H1 (cell line): Measurements from ENCODE around the gene SLC35E4. TPM values are rescaled to one million over a fixed set of nuclear protein-coding genes. Genes with fewer than 3 reads are reported as not detected.

ENCODE experiments used
- CTCF ChIA-PET: fragments of 300-600 bp; sonication (Branson Sonifier 250); formaldehyde crosslinking; loops from one replicate; lab custom pipeline; 2021; ENCODE audit not compliant: partially characterized antibody; lab: Charles Lee
- POLR2A ChIA-PET: fragments of 300-600 bp; sonication (Branson Sonifier 250); formaldehyde crosslinking; loops from one replicate; lab custom pipeline; 2021; ENCODE audit warnings: inconsistent platforms; ENCODE audit not compliant: partially characterized antibody; lab: Charles Lee
- DNase-seq, 2 experiments: peaks; one replicate each; pipeline versions ENCODE4 v3.0.0 to v3.0.0-alpha.2; 2010 to 2022; ENCODE audit warnings: low spot score in 2 of 2, low read depth in 1 of 2, mixed read lengths in 1 of 2
- FAIRE-seq: peaks from 2 replicates; lab custom pipeline; 2011; peaks lifted over from hg19 to GRCh38; lab: Jason Lieb, UNC
- H2AFZ ChIP-seq: 2 replicates; pipeline ENCODE4 v1.8.1; 2012; ENCODE audit warnings: low read length, inconsistent platforms
- H2AK5ac ChIP-seq: 2 replicates; pipeline ENCODE4 v1.6.1; 2013; ENCODE audit warnings: low read depth, low read length
- H2BK120ac ChIP-seq: replicated peaks from 2 replicates; pipeline ENCODE3; 2013; ENCODE audit warnings: low read depth, low read length, inconsistent platforms
- H2BK12ac ChIP-seq: 2 replicates; pipeline ENCODE4 v1.6.1; 2013; ENCODE audit warnings: low read depth, low read length
- H2BK15ac ChIP-seq: 2 replicates; pipeline ENCODE4 v1.6.1; 2013; ENCODE audit warnings: low read length
- H2BK20ac ChIP-seq: 2 replicates; pipeline ENCODE4 v1.6.1; 2013; ENCODE audit warnings: low read length
- H2BK5ac ChIP-seq: 2 replicates; pipeline ENCODE4 v1.6.1; 2013; ENCODE audit warnings: low read depth, low read length
- H3K14ac ChIP-seq: 2 replicates; pipeline ENCODE4 v1.6.1; 2013; ENCODE audit warnings: inconsistent platforms; ENCODE audit not compliant: insufficient read length
- H3K18ac ChIP-seq: 2 replicates; pipeline ENCODE4 v1.6.1; 2013; ENCODE audit warnings: low read length; ENCODE audit errors: extremely low read depth
- H3K23ac ChIP-seq: 2 replicates; pipeline ENCODE4 v1.6.1; 2013; ENCODE audit warnings: inconsistent platforms; ENCODE audit not compliant: insufficient read length
- H3K23me2 ChIP-seq: 2 replicates; pipeline ENCODE4 v1.6.1; 2013; ENCODE audit warnings: low read depth, low read length
- H3K27ac ChIP-seq: 2 replicates; pipeline ENCODE4 v1.6.1; 2011; ENCODE audit warnings: low read depth, low read length, inconsistent platforms
- H3K27me3 ChIP-seq, 4 experiments: replicated peaks in 1 of 4; 1 replicate in 1 of 4; 2 replicates in 3 of 4; pipeline versions ENCODE4 v1.6.1 to v1.8.1; 2011 to 2013; ENCODE audit warnings: low read length in 3 of 4, mild to moderate bottlenecking in 3 of 4, inconsistent platforms in 2 of 4, mixed read lengths in 2 of 4, moderate library complexity in 1 of 4; ENCODE audit not compliant: control insufficient read depth in 3 of 4, insufficient read depth in 3 of 4; ENCODE audit errors: extremely low read depth in 1 of 4
- H3K36me3 ChIP-seq, 4 experiments: 2 replicates each; pipeline versions ENCODE4 v1.6.1 to v1.8.1; 2011 to 2013; ENCODE audit warnings: mild to moderate bottlenecking in 4 of 4, low read length in 3 of 4, moderate library complexity in 2 of 4, control low read depth in 1 of 4, inconsistent platforms in 1 of 4; ENCODE audit not compliant: insufficient read depth in 4 of 4, control insufficient read depth in 2 of 4
- H3K4ac ChIP-seq: replicated peaks from 2 replicates; pipeline ENCODE3; 2013; ENCODE audit warnings: low read length, low read depth, mixed read lengths, inconsistent platforms; ENCODE audit not compliant: insufficient read length
- H3K4me1 ChIP-seq, 4 experiments: replicated peaks in 1 of 4; 1 replicate in 1 of 4; 2 replicates in 3 of 4; pipeline versions ENCODE4 v1.6.1 to v1.8.1; 2011 to 2013; ENCODE audit warnings: low read length in 3 of 4, inconsistent platforms in 2 of 4, mixed read lengths in 1 of 4; ENCODE audit not compliant: insufficient read depth in 4 of 4, control insufficient read depth in 3 of 4
- H3K4me2 ChIP-seq, 2 experiments: 2 replicates each; pipeline versions ENCODE4 v1.6.1 to v1.8.1; 2011 to 2013; ENCODE audit warnings: low read depth in 2 of 2, low read length in 2 of 2, control low read depth in 1 of 2, inconsistent platforms in 1 of 2, mild to moderate bottlenecking in 1 of 2; ENCODE audit not compliant: insufficient read depth in 1 of 2
- H3K4me3 ChIP-seq, 4 experiments: fragments of 200-600, 300-600 bp in 1 of 4; sonication (generic), shearing (Covaris generic), sonication (Bioruptor Twin) in 1 of 4; 2 replicates each; pipeline versions ENCODE4 v1.5.1 to v1.8.1; 2011 to 2016; ENCODE audit warnings: low read length in 4 of 4, low read depth in 3 of 4, control low read depth in 2 of 4, inconsistent platforms in 2 of 4, mild to moderate bottlenecking in 2 of 4, mixed read lengths in 1 of 4, moderate library complexity in 1 of 4; ENCODE audit not compliant: insufficient read depth in 2 of 4; ENCODE audit errors: extremely low read depth in 1 of 4
- H3K56ac ChIP-seq: replicated peaks from 2 replicates; pipeline ENCODE3; 2013; ENCODE audit warnings: low read depth, mild to moderate bottlenecking, mixed read lengths, low read length, inconsistent platforms; ENCODE audit not compliant: insufficient read length
- H3K79me1 ChIP-seq: 2 replicates; pipeline ENCODE4 v1.6.1; 2013; ENCODE audit warnings: low read depth, low read length, control low read depth
- H3K79me2 ChIP-seq, 2 experiments: 2 replicates each; pipeline versions ENCODE4 v1.6.1 to v1.8.1; 2012 to 2013; ENCODE audit warnings: low read length in 2 of 2, mild to moderate bottlenecking in 2 of 2, inconsistent platforms in 1 of 2; ENCODE audit not compliant: insufficient read depth in 2 of 2, control insufficient read depth in 1 of 2
- H3K9ac ChIP-seq, 4 experiments: replicated peaks in 1 of 4; 1 replicate in 1 of 4; 2 replicates in 3 of 4; pipeline versions ENCODE4 v1.6.1 to v1.8.1; 2011 to 2013; ENCODE audit warnings: low read depth in 3 of 4, low read length in 3 of 4, control low read depth in 2 of 4, mild to moderate bottlenecking in 2 of 4, moderate library complexity in 2 of 4, inconsistent platforms in 1 of 4; ENCODE audit errors: extremely low read depth in 1 of 4
- H3K9me3 ChIP-seq, 2 experiments: 2 replicates each; pipeline versions ENCODE4 v1.6.1 to v1.8.1; 2012 to 2013; ENCODE audit warnings: mild to moderate bottlenecking in 2 of 2, moderate library complexity in 2 of 2, control low read depth in 1 of 2, inconsistent platforms in 1 of 2, low read depth in 1 of 2, low read length in 1 of 2, mixed read lengths in 1 of 2; ENCODE audit not compliant: insufficient read depth in 2 of 2
- H4K20me1 ChIP-seq, 2 experiments: replicated peaks in 1 of 2; 2 replicates each; pipeline versions ENCODE3 to v1.8.1; 2011 to 2013; ENCODE audit warnings: inconsistent platforms in 2 of 2, low read length in 2 of 2, mild to moderate bottlenecking in 1 of 2; ENCODE audit not compliant: insufficient read depth in 2 of 2, control insufficient read depth in 1 of 2
- H4K5ac ChIP-seq: 2 replicates; pipeline ENCODE4 v1.6.1; 2013; ENCODE audit warnings: low read length, low read depth, mixed read lengths, inconsistent platforms; ENCODE audit not compliant: insufficient read length
- H4K8ac ChIP-seq: 2 replicates; pipeline ENCODE4 v1.8.0; 2013; ENCODE audit warnings: mild to moderate bottlenecking, moderate library complexity, low read length, inconsistent platforms; ENCODE audit not compliant: insufficient read depth; ENCODE audit errors: extremely low read depth
- H4K91ac ChIP-seq: replicated peaks from 2 replicates; pipeline ENCODE3; 2013; ENCODE audit warnings: low read length, mixed read lengths, inconsistent platforms; ENCODE audit not compliant: insufficient read length
- KDM1A ChIP-seq: fragments of 200-600, 300-600 bp; sonication (generic); IDR thresholded peaks from 2 replicates; pipeline ENCODE4 v1.7.1; 2016; ENCODE audit warnings: mild to moderate bottlenecking, low read length, borderline replicate concordance
- POLR2AphosphoS5 ChIP-seq: IDR thresholded peaks from 2 replicates; pipeline ENCODE4 v1.6.1; 2011; ENCODE audit warnings: low read depth, low read length
- RBBP5 ChIP-seq: IDR thresholded peaks from 2 replicates; pipeline ENCODE4 v1.7.1; 2012; ENCODE audit warnings: low read depth, mild to moderate bottlenecking, inconsistent platforms, low read length, moderate library complexity, borderline replicate concordance
- WGBS, 2 experiments: shearing (Covaris generic) in 1 of 2; methylation state at CpG; one replicate each; pipeline versions ENCODE4 v1.1.6 to v1.1.7; 2013 to 2015; ENCODE audit warnings: low lambda C conversion rate in 2 of 2, mixed read lengths in 2 of 2, inconsistent platforms in 1 of 2, low coverage in 1 of 2, missing lambda C conversion rate in 1 of 2; ENCODE audit not compliant: insufficient replicate concordance in 2 of 2, insufficient coverage in 1 of 2, insufficient read length in 1 of 2; ENCODE audit errors: extremely low coverage in 1 of 2, missing lambda C conversion rate in 1 of 2; 5-methylcytosine and 5-hydroxymethylcytosine counted together
- polyA plus RNA-seq, 7 experiments: library from polyadenylated mRNA; depleted of rRNA in 3 of 7; stranded (reverse) in 5 of 7; unstranded in 2 of 7; fragments of >200 nt in 5 of 7; fragments of 200-250 nt in 2 of 7; gene quantifications; 1 replicate in 5 of 7; 2 replicates in 1 of 7; 4 replicates in 1 of 7; pipeline versions ENCODE4 v1.2.1 to v1.2.3, GENCODE V29; 2011 to 2013; ENCODE audit warnings: missing spikeins in 2 of 7, mixed read lengths in 2 of 7
- total RNA-seq: library from RNA; stranded (reverse); fragmentation: NEBNext Ultra II Directional; extraction: Animal tissue kit (Norgen Biotek cat#: 25700); gene quantifications from 2 replicates; pipeline ENCODE4 v1.2.1, GENCODE V29; 2021

The SLC35E4 gene
- total and polyA plus RNA-seq, 2 of the 8 experiments (the other 6 are each of a cell fraction or from before 2014, with no cell fraction given): 5.1 to 5.6 TPM

DNA sequence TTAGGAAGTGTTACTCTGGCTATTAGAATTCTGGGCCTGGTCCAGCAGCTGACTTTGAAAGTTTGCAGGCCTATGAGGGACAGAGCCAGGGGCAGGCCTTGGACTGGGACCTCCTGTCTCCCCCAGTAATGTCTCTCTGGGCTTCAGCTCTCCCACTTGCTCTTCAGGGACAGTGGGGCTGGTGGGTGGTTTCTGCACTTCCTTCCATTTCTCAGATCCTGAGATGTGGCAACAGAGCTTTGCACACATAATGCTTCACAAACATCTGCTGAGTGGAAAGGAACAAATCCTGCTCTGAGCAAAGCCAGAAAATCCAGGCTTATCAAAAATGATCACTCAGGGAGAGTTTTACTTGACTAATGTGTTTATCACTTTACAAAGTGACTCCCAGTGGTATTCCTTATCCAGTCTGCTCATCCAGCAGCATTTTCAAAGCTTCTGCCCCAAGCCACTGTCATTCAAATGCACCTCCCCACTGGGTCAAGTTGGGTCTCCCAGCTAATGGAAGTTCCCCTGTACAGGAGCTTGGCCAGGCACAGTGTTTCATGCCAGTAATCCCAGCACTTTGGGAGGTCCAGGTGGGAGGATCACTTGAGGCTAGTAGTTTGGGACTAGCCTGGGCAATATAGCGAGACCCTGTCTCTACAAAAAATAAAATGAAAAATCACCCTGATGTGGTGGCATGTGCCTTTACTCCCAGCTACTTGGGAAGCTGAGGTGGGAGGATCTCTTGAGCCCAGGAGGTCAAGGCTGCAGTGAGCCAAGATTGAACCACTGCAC lies 45.6 kb downstream of the SLC35E4 start:
- H3K4me3 ChIP-seq: no peak overlapping the region

More for the DNA sequence above, 45.6 kb downstream of the SLC35E4 start:
- no peak overlapping the region for H4K91ac ChIP-seq
- no peaks in the 10 kb centered on the region for H3K23me2 ChIP-seq
- no peak overlapping the region for H3K18ac ChIP-seq
- H2BK12ac ChIP-seq: no peak overlapping the region
- H2AFZ ChIP-seq: no peak overlapping the region
- H3K4me2 ChIP-seq: peak overlapping the region in 1 of 2 experiments; percentile 41; a peak in 1 of 4 replicates
- ChIA-PET CTCF (interaction anchor here (1.6 to 2.1 kb wide), 2 partner anchors 13 to 47 kb away, joined by 5 to 9 read pairs; partner anchors contain the start of gene DUSP18), POLR2A (interaction anchor here (1.4 kb wide), 1 partner anchor 10 kb away, joined by 3 read pairs; no protein-coding TSS in a partner anchor)
- 100% methylated on average over 1 of the region's 1 CpG; no CpG with 5 or more reads in 1 of the 2 experiments for WGBS, 2 experiments
- no peak overlapping the region; the same call in 1 of the 2 replicates for H4K8ac ChIP-seq
- no peaks in the 10 kb centered on the region for H3K9me3 ChIP-seq
- H3K9ac ChIP-seq: no peak overlapping the region
- no peak overlapping the region for H2AK5ac ChIP-seq
- no peak overlapping the region; the same call in 1 of the 2 replicates for H2BK5ac ChIP-seq
- H2BK15ac ChIP-seq: no peak overlapping the region
- H3K27ac ChIP-seq: no peak overlapping the region
- H4K20me1 ChIP-seq: no peaks in the 10 kb centered on the region
- peak; percentile 45 for FAIRE-seq
- no peak overlapping the region for H2BK120ac ChIP-seq
- no peaks in the 10 kb centered on the region; a peak in 1 of 7 replicates for H3K27me3 ChIP-seq
- H3K36me3 ChIP-seq: no peaks in the 10 kb centered on the region
- no peak overlapping the region for H3K56ac ChIP-seq
- H3K23ac ChIP-seq: no peak overlapping the region
- H3K79me2 ChIP-seq: no peaks in the 10 kb centered on the region
- no peak overlapping the region for H3K4ac ChIP-seq
- TF ChIP-seq KDM1A (peak; percentile 51; the same call in 1 of the 2 replicates), POLR2AphosphoS5 (no peak), RBBP5 (no peak)
- TF ChIP-seq, all 59 proteins: peak for 1
- H2BK20ac ChIP-seq: 0 out of 2 replicates have a peak overlapping the region, but pooled peaks have one; percentile 25
- no peak overlapping the region for H4K5ac ChIP-seq
- no peak overlapping the region for H3K14ac ChIP-seq
- peaks cover 0 to 9% (median 3%) of the 10 kb centered on the region in 4 experiments; a peak in 5 of 7 replicates for H3K4me1 ChIP-seq
- no peaks in the 10 kb centered on the region; the same call in 1 of the 2 replicates for H3K79me1 ChIP-seq
- DNase-seq: no peak
